GM19043 (cell line): ENCODE measurements around the gene MUL1.

Experiments used
- ATAC-seq: cut with Tn5 transposase; IDR thresholded peaks from one replicate; pipeline ENCODE4 v1.9.1; 2021; ENCODE audit warnings: low read depth; ENCODE audit not compliant: unreplicated experiment

Gene MUL1, protein sequence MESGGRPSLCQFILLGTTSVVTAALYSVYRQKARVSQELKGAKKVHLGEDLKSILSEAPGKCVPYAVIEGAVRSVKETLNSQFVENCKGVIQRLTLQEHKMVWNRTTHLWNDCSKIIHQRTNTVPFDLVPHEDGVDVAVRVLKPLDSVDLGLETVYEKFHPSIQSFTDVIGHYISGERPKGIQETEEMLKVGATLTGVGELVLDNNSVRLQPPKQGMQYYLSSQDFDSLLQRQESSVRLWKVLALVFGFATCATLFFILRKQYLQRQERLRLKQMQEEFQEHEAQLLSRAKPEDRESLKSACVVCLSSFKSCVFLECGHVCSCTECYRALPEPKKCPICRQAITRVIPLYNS

DNA sequence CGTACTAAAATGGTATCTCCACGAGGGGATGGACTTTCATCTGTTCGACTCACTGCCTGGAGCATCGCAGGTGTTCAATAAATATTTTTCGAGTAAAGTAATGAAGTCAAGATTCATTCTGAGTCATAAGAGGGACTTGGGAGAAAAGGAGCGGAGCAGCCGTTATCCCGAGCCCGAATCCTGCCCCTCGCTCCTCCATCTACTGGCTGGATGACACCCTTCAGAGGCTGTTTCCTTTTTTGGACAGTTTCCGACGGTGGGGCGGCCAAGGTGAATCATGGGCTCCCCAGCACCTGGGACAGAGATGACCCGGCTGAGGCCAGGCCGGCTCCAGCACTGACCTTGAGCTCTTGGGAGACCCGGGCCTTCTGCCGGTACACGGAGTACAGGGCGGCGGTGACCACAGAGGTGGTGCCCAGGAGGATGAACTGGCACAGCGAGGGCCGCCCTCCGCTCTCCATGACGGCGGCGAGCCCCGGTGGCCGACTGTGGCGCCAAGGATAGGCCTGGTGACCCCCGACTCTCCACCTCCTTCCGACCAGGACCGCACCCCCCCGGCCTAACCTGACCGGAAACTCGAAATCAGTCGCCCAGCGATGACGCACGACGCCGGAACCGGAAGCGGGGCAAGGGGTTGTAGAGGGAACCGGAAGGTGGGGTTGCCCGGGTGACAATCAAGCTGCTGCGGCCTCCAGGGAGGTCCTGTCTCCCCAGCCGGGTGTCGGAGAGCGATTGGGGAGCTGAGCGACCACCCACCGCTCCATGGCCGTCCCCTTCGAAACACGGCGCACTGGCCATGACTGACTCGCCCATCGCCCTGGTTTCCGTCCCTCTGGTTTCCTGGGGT lies at the start of gene MUL1:
Gene MUL1, minus strand, starts transcription at position 588 of the 847 bp plus-strand sequence. Its CDS starts 127 bp downstream, at position 461.
- peak; percentile 93 for ATAC-seq

GRCh38 chr1:20555758-20556120 lies 47.8 kb upstream of the MUL1 start:
- ATAC-seq: no peak

DNA sequence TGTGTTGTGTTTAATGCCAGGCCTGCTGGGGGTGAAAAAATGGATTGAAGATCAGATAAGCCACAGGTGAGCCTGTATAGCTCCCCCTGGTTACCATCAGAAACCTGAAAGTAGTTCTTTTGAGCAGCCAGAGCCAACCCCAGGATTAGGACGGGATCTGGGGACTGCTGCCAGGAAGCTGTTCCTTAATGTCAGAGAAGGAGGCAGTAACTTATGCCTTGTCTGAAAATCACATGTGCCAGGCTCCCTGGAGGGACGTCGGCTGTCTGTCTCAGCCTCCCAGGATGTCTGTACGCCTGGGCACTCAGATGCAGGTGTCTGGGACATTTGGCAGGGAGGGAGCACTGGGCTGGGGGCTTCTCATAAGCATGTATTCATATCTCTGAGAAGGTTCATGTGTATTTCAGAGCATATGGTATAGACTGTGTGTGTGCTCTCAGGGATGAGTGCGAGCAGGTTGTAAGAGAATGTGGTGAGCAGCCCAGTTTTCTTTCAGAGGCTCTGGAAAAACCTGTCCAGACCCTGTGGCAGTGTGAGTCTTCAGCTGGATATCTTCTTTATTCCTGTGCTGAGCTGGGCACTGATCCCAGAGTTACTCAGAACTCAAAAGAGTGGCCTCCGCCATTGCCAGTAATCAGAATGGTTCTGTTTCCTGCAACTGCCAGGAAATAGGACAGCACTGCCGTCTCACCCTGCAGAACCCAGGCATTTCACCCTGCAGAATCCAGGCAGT lies 47.2 kb upstream of the MUL1 start:
- ATAC-seq: no peak

DNA sequence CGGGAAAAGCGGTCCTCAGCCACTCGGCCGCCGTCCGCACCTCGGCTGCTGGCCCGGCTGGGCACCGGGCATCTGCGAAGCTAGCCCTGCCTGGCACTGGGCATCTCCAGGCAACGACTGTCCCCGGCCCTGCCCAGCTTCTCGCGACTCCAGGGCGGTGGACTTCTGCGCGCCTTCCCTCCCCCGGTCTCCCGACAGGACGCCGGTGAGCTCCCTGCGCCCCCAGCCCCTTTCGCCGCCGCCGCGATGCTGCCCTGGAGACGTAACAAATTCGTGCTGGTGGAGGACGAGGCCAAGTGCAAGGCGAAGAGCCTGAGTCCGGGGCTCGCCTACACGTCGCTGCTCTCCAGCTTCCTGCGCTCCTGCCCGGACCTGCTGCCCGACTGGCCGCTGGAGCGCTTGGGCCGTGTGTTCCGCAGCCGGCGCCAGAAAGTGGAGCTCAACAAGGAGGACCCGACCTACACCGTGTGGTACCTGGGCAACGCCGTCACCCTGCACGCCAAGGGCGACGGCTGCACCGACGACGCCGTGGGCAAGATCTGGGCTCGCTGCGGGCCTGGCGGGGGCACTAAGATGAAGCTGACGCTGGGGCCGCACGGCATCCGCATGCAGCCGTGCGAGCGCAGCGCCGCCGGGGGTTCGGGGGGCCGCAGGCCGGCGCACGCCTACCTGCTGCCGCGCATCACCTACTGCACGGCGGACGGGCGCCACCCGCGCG lies 44.9 kb upstream of the MUL1 start:
- no peak for ATAC-seq

GRCh38 chr1:20551945-20552727 lies 44.2 kb upstream of the MUL1 start, which contains the start of gene FAM43B:
FAM43B (plus strand) TSS chr1:20552573; CDS start chr1:20552974, 401 bp downstream.
- ATAC-seq: no peak

DNA sequence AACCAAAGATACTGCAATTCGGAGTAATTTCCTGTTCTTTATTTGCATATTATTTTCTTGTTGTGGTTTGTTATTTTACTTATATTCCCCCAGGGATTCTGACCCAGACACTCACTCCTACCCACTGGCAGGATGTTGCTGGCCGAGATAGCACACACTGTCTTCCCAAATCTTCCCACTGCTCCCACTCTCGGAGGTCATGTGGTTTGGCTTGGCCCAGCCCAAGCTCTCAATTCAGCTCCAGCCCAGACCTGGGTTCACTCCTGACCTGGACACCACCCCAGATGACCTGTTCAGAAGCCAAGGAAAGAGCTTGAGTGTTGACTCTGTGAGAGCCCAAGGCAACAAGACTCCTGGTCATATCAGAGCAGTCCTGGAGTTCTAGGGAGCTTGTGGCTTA lies 43.2 kb upstream of the MUL1 start:
- ATAC-seq: no peak

GRCh38 chr1:20546637-20547036 lies 38.7 kb upstream of the MUL1 start:
- no peak for ATAC-seq

- no peak for ATAC-seq
Measured at GRCh38 chr1:20540281-20540680, 32.3 kb upstream of the MUL1 start.

DNA sequence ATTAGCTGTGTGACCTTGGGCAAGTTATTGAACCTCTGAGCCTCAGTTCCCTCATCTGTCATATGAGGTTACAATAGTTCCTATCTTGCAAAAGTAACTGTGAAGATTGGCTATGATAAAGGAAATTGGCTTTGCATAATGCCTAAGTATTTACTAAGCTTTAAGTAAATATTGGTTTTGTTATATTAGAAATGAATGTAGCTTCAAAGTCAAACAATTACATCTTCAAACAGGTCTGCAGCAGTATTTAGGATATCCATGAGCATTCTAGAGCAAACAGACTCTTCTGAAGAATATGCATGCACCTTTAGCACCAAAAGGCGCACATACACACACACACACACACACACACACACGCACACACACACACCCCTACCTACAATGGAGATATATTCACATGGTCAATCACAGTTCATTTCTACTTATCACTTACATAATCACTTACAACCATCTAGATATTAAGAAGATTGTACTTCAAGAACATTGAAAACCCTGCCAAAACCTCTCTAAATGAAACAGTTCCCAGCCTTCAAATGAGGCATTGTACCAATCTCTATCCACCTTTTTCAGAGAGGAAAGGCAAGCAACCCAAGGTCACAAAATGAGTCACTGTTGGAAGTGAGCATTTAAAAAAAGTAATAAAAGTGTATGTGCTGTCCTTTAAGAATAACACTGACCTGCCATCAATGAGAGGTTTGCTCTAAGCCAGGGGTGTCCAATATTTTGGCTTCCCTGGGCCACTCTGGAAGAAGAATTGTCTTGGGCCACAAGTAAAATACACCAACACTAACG lies 31.0 kb upstream of the MUL1 start:
- no peak for ATAC-seq

DNA sequence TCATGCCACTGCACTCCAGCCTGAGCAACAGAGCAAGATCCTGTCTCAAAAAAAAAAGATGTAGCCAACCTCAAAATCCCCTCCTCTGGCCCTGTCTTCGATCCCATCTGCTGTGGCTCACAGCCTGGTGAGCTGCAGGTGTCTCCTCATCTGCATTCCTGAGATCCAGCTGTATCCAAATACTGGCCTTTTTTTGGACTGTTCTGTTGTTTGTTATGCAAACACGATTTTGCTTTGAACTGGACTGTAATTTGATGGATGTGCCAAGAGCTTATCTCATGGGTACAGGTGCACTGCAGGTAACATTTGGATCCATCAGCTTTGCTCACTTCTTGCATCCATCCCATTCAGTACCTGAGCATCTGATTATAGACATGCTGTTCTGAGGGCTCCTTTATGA lies 30.3 kb upstream of the MUL1 start:
- ATAC-seq: no peak

GRCh38 chr1:20534659-20535417 lies 26.9 kb upstream of the MUL1 start:
- ATAC-seq: no peak

DNA sequence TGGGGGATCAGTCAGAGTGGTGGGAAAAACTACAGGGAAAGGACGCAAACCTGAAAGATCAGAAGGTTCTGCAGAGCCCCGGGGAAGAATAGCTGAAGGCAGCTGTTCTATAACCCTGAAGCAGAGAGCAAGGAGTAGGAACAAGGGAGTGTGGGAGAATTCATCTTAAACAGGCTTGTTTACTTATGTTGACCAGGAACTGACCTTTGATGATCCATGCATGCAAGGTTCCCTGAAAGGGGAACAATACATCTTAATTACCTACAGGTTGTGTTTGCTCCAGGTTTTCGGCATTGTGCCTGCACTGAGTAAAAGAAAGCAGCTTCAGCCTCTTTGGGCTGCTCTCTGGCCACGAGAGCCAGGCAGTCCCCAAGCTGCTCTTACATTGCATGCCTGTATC lies 25.7 kb upstream of the MUL1 start:
- no peak for ATAC-seq

GRCh38 chr1:20530901-20531300 lies 22.9 kb upstream of the MUL1 start:
- ATAC-seq: no peak

DNA sequence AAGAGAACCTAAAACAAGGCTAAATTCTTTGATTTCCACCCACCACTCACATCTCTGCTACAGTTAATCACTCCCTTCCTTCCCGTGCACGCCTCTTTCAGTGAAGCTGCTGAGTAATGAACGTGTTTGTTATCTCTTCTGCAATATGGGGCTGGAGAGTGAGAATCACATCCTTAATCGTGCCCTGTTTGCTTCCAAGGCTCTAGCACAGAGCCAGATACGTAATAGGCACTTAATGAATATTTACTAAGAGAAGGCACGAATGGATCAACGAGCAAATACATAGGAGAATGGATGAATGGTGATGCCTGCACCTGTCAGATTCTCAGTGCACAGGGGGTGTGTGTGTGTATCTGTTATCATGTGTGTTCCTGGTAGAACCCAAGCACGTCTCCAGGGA lies 22.4 kb upstream of the MUL1 start:
- ATAC-seq: no peak

DNA sequence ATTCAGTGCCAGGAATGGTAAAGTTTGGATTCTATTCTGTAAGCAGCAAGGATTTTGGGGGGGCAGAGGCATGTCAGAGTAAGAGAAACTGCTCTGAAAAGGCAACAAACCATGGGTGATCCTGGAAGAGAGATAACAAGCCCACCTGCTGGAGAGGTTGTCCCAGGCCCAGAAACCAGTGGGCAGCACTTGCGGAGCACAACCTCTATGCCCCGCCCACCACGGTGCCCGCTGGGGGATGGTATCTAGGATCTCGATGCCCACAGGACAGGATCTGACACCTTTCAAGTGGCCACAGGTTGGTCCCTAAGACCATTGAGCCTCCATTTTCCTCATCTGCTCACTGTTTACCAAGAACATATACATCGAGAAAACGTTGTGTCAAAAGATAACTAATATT lies 20.3 kb upstream of the MUL1 start:
- no peak for ATAC-seq

GRCh38 chr1:20526267-20526666 lies 18.3 kb upstream of the MUL1 start:
- no peak for ATAC-seq

GRCh38 chr1:20521960-20522861 lies 14.3 kb upstream of the MUL1 start:
- no peak for ATAC-seq
